Fibroblast of lung (primary cell): ENCODE data around the gene OR8K1. TPM values are rescaled to one million over a fixed set of nuclear protein-coding genes. Genes with fewer than 3 reads are reported as not detected.

Experiments used
- DNase-seq, 2 donors: peaks; one replicate each; pipeline versions ENCODE4 v3.0.0 to v3.0.0-alpha.2; 2010; ENCODE audit warnings: low read depth in 2 of 2
- H2AFZ ChIP-seq: 2 replicates; pipeline ENCODE4 v1.5.1; 2012; ENCODE audit warnings: low read length, control low read depth, inconsistent platforms
- H3K27ac ChIP-seq: 2 replicates; pipeline ENCODE4 v1.5.1; 2011; ENCODE audit warnings: low read length, control low read depth; ENCODE audit not compliant: insufficient read depth
- H3K27me3 ChIP-seq: 2 replicates; pipeline ENCODE4 v1.5.1; 2011; ENCODE audit warnings: mild to moderate bottlenecking, low read length; ENCODE audit not compliant: control insufficient read depth, insufficient read depth
- H3K36me3 ChIP-seq: 2 replicates; pipeline ENCODE4 v1.5.1; 2011; ENCODE audit warnings: low read length; ENCODE audit not compliant: control insufficient read depth, insufficient read depth
- H3K4me1 ChIP-seq: 2 replicates; pipeline ENCODE4 v1.5.1; 2011; ENCODE audit warnings: low read length; ENCODE audit not compliant: control insufficient read depth, insufficient read depth; ENCODE audit errors: extremely low read depth
- H3K4me2 ChIP-seq: 2 replicates; pipeline ENCODE4 v1.5.1; 2011; ENCODE audit warnings: low read length, control low read depth; ENCODE audit not compliant: insufficient read depth; ENCODE audit errors: extremely low read depth
- H3K4me3 ChIP-seq, 4 experiments: fragments of 200-600 bp in 1 of 4; sonication (generic) in 1 of 4; replicated peaks in 1 of 4; 2 replicates each; pipeline ENCODE4 v1.5.1; 2011 to 2016; ENCODE audit warnings: low read length in 4 of 4, low read depth in 3 of 4, mild to moderate bottlenecking in 3 of 4, control low read depth in 2 of 4, inconsistent platforms in 1 of 4, mixed read lengths in 1 of 4; ENCODE audit not compliant: insufficient read depth in 1 of 4; ENCODE audit errors: control extremely low read depth in 1 of 4
- H3K79me2 ChIP-seq: 2 replicates; pipeline ENCODE4 v1.5.1; 2012; ENCODE audit warnings: mild to moderate bottlenecking, low read length, inconsistent platforms; ENCODE audit not compliant: control insufficient read depth, insufficient read depth
- H3K9ac ChIP-seq: 2 replicates; pipeline ENCODE4 v1.5.1; 2011; ENCODE audit warnings: mild to moderate bottlenecking, low read length, control low read depth; ENCODE audit not compliant: insufficient read depth
- H3K9me3 ChIP-seq: 2 replicates; pipeline ENCODE4 v1.5.1; 2012; ENCODE audit warnings: low read depth, low read length; ENCODE audit not compliant: control insufficient read depth, insufficient read depth
- H4K20me1 ChIP-seq: 2 replicates; pipeline ENCODE4 v1.5.1; 2011; ENCODE audit warnings: low read length; ENCODE audit not compliant: control insufficient read depth, insufficient read depth; ENCODE audit errors: extremely low read depth
- CTCF ChIP-seq, 2 donors: IDR thresholded peaks in 1 of 2; conservative IDR thresholded peaks in 1 of 2; 1 replicate in 1 of 2; 2 replicates in 1 of 2; pipeline ENCODE4 v1.5.1; 2011 to 2012; ENCODE audit warnings: low read length in 2 of 2, control low read depth in 1 of 2, inconsistent platforms in 1 of 2, low read depth in 1 of 2, mild to moderate bottlenecking in 1 of 2
- EZH2 ChIP-seq: IDR thresholded peaks from 2 replicates; pipeline ENCODE4 v1.5.1; 2012; ENCODE audit warnings: low read length, control low read depth, mild to moderate bottlenecking; ENCODE audit errors: missing control alignments
- polyA plus RNA-seq, 2 donors: library from polyadenylated mRNA; depleted of rRNA in 1 of 2; stranded (reverse) in 1 of 2; unstranded in 1 of 2; fragments of >200 nt; gene quantifications; 2 replicates each; pipeline ENCODE4 v1.2.1, GENCODE V29; 2011 to 2012; ENCODE audit warnings: missing spikeins in 1 of 2
- total RNA-seq: library from RNA; depleted of rRNA; stranded (reverse); fragments of >200 nt; gene quantifications from 2 replicates; pipeline ENCODE4 v1.2.1, GENCODE V29; 2014

The OR8K1 gene
- total and polyA plus RNA-seq, 2 donors (not counting 1 experiment from before 2014, with no cell fraction given): not detected

GRCh38 chr11:56314844-56315243, 31.0 kb upstream of the OR8K1 start, which contains the start of gene OR8K3:
OR8K3 (plus strand) TSS chr11:56315144; CDS start chr11:56318307, 3,163 bp downstream.
- Histone ChIP-seq H3K36me3 (no peaks in the 10 kb centered on the region), H2AFZ (no peak within 1 kb of the TSS), H3K4me2 (no peak within 1 kb of the TSS), H3K27me3 (no peaks in the 10 kb centered on the region), H3K9me3 (no peaks in the 10 kb centered on the region), H3K27ac (no peak within 1 kb of the TSS), H3K79me2 (no peaks in the 10 kb centered on the region), H4K20me1 (no peaks in the 10 kb centered on the region), H3K9ac (no peak within 1 kb of the TSS), H3K4me1 (no peaks in the 10 kb centered on the region), H3K4me3 (no peak within 1 kb of the TSS)
- no peak for DNase-seq
- TF ChIP-seq EZH2: no peak
- TF ChIP-seq CTCF (conservative IDR thresholded peaks at IDR 0.05 in 1 of 2, IDR thresholded peaks at IDR 0.05 in 1 of 2; ENCODE audit: low read depth in 1 of 2, low read length in 2 of 2): no peak

GRCh38 chr11:56331861-56332491, 13.9 kb upstream of the OR8K1 start:
- no peak overlapping the region for H3K4me2 ChIP-seq
- no peak overlapping the region for H3K27ac ChIP-seq
- H3K4me3 ChIP-seq: no peak overlapping the region
- H3K4me1 ChIP-seq: no peaks in the 10 kb centered on the region
- H3K79me2 ChIP-seq: no peaks in the 10 kb centered on the region
- no peaks in the 10 kb centered on the region for H4K20me1 ChIP-seq
- no peak overlapping the region for H3K9ac ChIP-seq
- H3K27me3 ChIP-seq: no peaks in the 10 kb centered on the region
- no peaks in the 10 kb centered on the region for H3K9me3 ChIP-seq
- TF ChIP-seq CTCF (conservative IDR thresholded peaks at IDR 0.05 in 1 of 2, IDR thresholded peaks at IDR 0.05 in 1 of 2; ENCODE audit: low read depth in 1 of 2, low read length in 2 of 2) (no peak), EZH2 (no peak)
- no peak for DNase-seq
- no peak overlapping the region for H2AFZ ChIP-seq
- no peaks in the 10 kb centered on the region for H3K36me3 ChIP-seq

GRCh38 chr11:56333156-56333555, 12.7 kb upstream of the OR8K1 start:
- H3K9ac ChIP-seq: no peak overlapping the region
- H4K20me1 ChIP-seq: no peaks in the 10 kb centered on the region
- no peaks in the 10 kb centered on the region for H3K27me3 ChIP-seq
- no peak for TF ChIP-seq CTCF (conservative IDR thresholded peaks at IDR 0.05 in 1 of 2, IDR thresholded peaks at IDR 0.05 in 1 of 2; ENCODE audit: low read depth in 1 of 2, low read length in 2 of 2)
- TF ChIP-seq EZH2: no peak
- DNase-seq: no peak
- no peak overlapping the region for H3K27ac ChIP-seq
- no peaks in the 10 kb centered on the region for H3K36me3 ChIP-seq
- H3K4me1 ChIP-seq: no peaks in the 10 kb centered on the region
- H3K9me3 ChIP-seq: no peaks in the 10 kb centered on the region
- H3K79me2 ChIP-seq: no peaks in the 10 kb centered on the region
- H3K4me3 ChIP-seq: no peak overlapping the region
- no peak overlapping the region for H2AFZ ChIP-seq
- no peak overlapping the region for H3K4me2 ChIP-seq
